Loucy (cell line): ENCODE measurements around the gene MKNK2.

ENCODE experiments used
- H2AFZ ChIP-seq: fragments of 200-600 bp; sonication (generic); 2 replicates; pipeline ENCODE4 v1.6.0; 2016; ENCODE audit warnings: antibody characterized with exemption, mild to moderate bottlenecking, low read length, moderate library complexity
- H3F3A ChIP-seq: fragments of 200-600 bp; 2 replicates; pipeline ENCODE4 v1.6.0; 2016; ENCODE audit warnings: antibody characterized with exemption, low read depth, mild to moderate bottlenecking
- H3K27me3 ChIP-seq: fragments of 200-600 bp; sonication (generic); 2 replicates; pipeline ENCODE4 v1.6.1; 2014; ENCODE audit warnings: low read length, mild to moderate bottlenecking; ENCODE audit not compliant: insufficient read depth, poor library complexity, severe bottlenecking
- H3K36me3 ChIP-seq: fragments of 200-600 bp; sonication (generic); 2 replicates; pipeline ENCODE4 v1.6.1; 2016; ENCODE audit warnings: low read length; ENCODE audit not compliant: insufficient read depth
- H3K4me1 ChIP-seq: fragments of 200-600 bp; sonication (generic); 2 replicates; pipeline ENCODE4 v1.5.1; 2014; ENCODE audit warnings: low read length, mild to moderate bottlenecking; ENCODE audit not compliant: insufficient read depth, poor library complexity, severe bottlenecking
- H3K4me2 ChIP-seq: fragments of 200-600 bp; sonication (generic); 2 replicates; pipeline ENCODE4 v1.6.0; 2014; ENCODE audit warnings: antibody characterized with exemption, low read length, low read depth, mild to moderate bottlenecking; ENCODE audit not compliant: poor library complexity, severe bottlenecking
- H3K4me3 ChIP-seq: fragments of 200-600 bp; sonication (generic); 2 replicates; pipeline ENCODE4 v1.5.1; 2014; ENCODE audit warnings: low read length, mild to moderate bottlenecking, mixed read lengths; ENCODE audit not compliant: poor library complexity, severe bottlenecking
- H3K79me2 ChIP-seq: fragments of 200-600 bp; sonication (generic); 2 replicates; pipeline ENCODE4 v1.6.1; 2014; ENCODE audit warnings: low read length; ENCODE audit not compliant: insufficient read depth
- H3K9ac ChIP-seq: fragments of 200-600 bp; sonication (generic); 2 replicates; pipeline ENCODE4 v1.6.0; 2014; ENCODE audit warnings: mild to moderate bottlenecking, low read depth, low read length, moderate library complexity; ENCODE audit not compliant: poor library complexity, severe bottlenecking
- H3K9me2 ChIP-seq: fragments of 200-600 bp; sonication (generic); replicated peaks from 2 replicates; pipeline ENCODE4 v1.6.1; 2016; ENCODE audit warnings: low read depth, low read length, mixed read lengths
- H3K9me3 ChIP-seq: fragments of 200-600 bp; sonication (generic); 2 replicates; pipeline ENCODE4 v1.6.1; 2014; ENCODE audit warnings: mild to moderate bottlenecking, antibody characterized with exemption, low read length, low read depth; ENCODE audit not compliant: insufficient read depth
- H4K20me1 ChIP-seq: fragments of 200-600 bp; sonication (generic); 2 replicates; pipeline ENCODE4 v1.6.0; 2014; ENCODE audit warnings: antibody characterized with exemption, low read length, mild to moderate bottlenecking; ENCODE audit not compliant: insufficient read depth, poor library complexity, severe bottlenecking
- CTCF ChIP-seq: fragments of 200-600 bp; sonication (generic); conservative IDR thresholded peaks from 2 replicates; pipeline ENCODE4 v1.5.1; 2014; ENCODE audit warnings: mild to moderate bottlenecking, antibody characterized with exemption, low read length
- EZH2phosphoT487 ChIP-seq: fragments of 200-600 bp; IDR thresholded peaks from 2 replicates; pipeline ENCODE4 v1.6.1; 2018; ENCODE audit warnings: antibody characterized with exemption, mild to moderate bottlenecking, moderate library complexity, borderline replicate concordance

The MKNK2 gene

DNA sequence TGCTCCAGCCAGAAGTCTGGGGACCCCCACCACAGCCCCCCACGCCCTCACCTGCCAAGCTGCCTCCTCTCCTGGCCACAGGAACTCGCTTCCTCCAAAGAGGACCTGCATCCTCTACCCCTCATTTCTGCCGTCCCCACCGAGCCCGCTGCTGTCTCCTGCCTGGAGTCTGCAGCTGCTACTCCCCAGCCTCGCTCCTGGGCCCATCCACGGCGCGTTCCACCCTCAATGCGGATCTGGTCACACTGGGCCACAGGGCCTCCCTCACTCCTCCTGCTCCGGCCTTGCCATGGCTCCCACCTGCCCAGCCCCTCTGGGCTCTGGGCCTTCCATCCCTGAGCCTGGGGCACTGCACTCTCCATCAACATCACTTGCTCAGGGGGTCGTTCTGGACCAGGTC lies 39.9 kb downstream of the MKNK2 start:
- Histone ChIP-seq H3K9me2 (no peaks in the 10 kb centered on the region), H3K9ac (no peak overlapping the region), H3K4me2 (no peak overlapping the region), H3K79me2 (peaks cover 78% of the 10 kb centered on the region), H3K27me3 (no peaks in the 10 kb centered on the region), H3K36me3 (no peaks in the 10 kb centered on the region), H3F3A (no peaks in the 10 kb centered on the region), H3K4me1 (peaks cover 25% of the 10 kb centered on the region), H2AFZ (no peak overlapping the region), H4K20me1 (peaks cover 25% of the 10 kb centered on the region), H3K9me3 (no peaks in the 10 kb centered on the region), H3K4me3 (no peak overlapping the region)
- TF ChIP-seq EZH2phosphoT487 = no peak
- TF ChIP-seq CTCF = no peak

DNA sequence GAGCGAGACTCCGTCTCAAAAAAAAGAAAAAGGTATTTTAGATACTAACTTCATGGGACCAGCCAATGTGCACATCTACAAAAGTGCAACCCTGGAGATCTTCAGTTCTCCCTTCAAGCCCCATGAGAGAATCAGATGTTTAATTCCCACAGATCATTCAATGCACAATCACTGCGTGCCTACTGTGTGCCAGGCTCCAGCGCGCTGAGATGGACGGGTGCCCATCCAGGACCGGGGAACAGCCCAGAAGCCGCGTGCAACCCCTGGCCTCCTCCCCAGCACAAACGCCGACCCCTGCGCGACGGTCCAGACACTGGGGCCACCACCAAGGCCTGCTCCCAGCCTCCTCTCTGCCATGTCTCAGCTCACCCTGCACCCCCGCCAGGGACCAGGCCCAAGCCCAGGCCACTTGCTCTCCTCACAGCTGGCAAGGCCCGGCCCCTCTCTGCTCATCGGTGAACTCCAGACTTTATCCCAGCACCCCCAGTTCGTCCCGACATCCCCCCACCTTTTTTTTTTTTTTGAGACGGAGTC lies 40.8 kb downstream of the MKNK2 start:
- H3K79me2 ChIP-seq = peaks cover 80% of the 10 kb centered on the region

GRCh38 chr19:2003874-2004273 lies 47.2 kb downstream of the MKNK2 start:
- Histone ChIP-seq H3K36me3 (peaks cover 7% of the 10 kb centered on the region; the same call in 1 of the 2 replicates), H4K20me1 (peaks cover 4% of the 10 kb centered on the region), H3K79me2 (peaks cover 28% of the 10 kb centered on the region; the same call in 1 of the 2 replicates), H3K9me2 (no peaks in the 10 kb centered on the region), H3K9me3 (no peaks in the 10 kb centered on the region), H3K4me2 (no peak overlapping the region), H3K27me3 (no peaks in the 10 kb centered on the region), H3F3A (no peaks in the 10 kb centered on the region), H3K4me1 (peaks cover 21% of the 10 kb centered on the region), H3K9ac (no peak overlapping the region), H3K4me3 (no peak overlapping the region), H2AFZ (no peak overlapping the region)
- TF ChIP-seq EZH2phosphoT487 (no peak), CTCF (no peak)

More for the DNA sequence above, 40.8 kb downstream of the MKNK2 start:
- H3K9ac ChIP-seq = no peak overlapping the region
- H3K9me2 ChIP-seq = no peaks in the 10 kb centered on the region
- no peaks in the 10 kb centered on the region for H3K27me3 ChIP-seq
- H3F3A ChIP-seq = no peaks in the 10 kb centered on the region
- no peak overlapping the region for H3K4me3 ChIP-seq
- H3K36me3 ChIP-seq = no peaks in the 10 kb centered on the region
- peaks cover 29% of the 10 kb centered on the region for H4K20me1 ChIP-seq
- peaks cover 30% of the 10 kb centered on the region for H3K4me1 ChIP-seq
- H2AFZ ChIP-seq = no peak overlapping the region
- TF ChIP-seq EZH2phosphoT487 (no peak), CTCF (no peak)
- H3K9me3 ChIP-seq = no peaks in the 10 kb centered on the region
- no peak overlapping the region for H3K4me2 ChIP-seq
